GM12878 (cell line): Measurements from ENCODE around the gene RBM41. TPM values are rescaled to one million over a fixed set of nuclear protein-coding genes. Genes with fewer than 3 reads are reported as not detected.

Source experiments
- ATAC-seq: fragments of 200-7000 bp; cut with Tn5 transposase; 3 replicates; pipeline ENCODE4 v1.9.1; 2020; ENCODE audit warnings: mild to moderate bottlenecking, moderate library complexity
- Bru-seq: library from RNA; stranded (reverse); fragments of 400-500 nt; gene quantifications from one replicate; lab custom pipeline; 2021; lab: Mats Ljungman, UMichigan
- BruChase-seq, 2 experiments: library from RNA; stranded (reverse); fragments of 400-500 nt; gene quantifications; one replicate each; lab custom pipeline; 2021; lab: Mats Ljungman, UMichigan
- BruUV-seq: library from RNA; stranded (reverse); fragments of 400-500 nt; replicated peaks from 2 replicates; lab custom pipeline; 2021; lab: Mats Ljungman, UMichigan
- CTCF ChIA-PET: fragments of 300-600 bp; sonication (Branson Sonifier 250); formaldehyde crosslinking; extraction: SDS; loops from one replicate; lab custom pipeline; 2021; ENCODE audit warnings: inconsistent platforms; lab: Yijun Ruan, JAX
- POLR2A ChIA-PET: fragments of 350-600 bp; formaldehyde crosslinking; extraction: SDS; loops from one replicate; lab custom pipeline; 2021; ENCODE audit warnings: inconsistent platforms; lab: Charles Lee
- RAD21 ChIA-PET: fragments of 300-600 bp; sonication (Branson Sonifier 250); formaldehyde crosslinking; loops from one replicate; lab custom pipeline; 2023; ENCODE audit warnings: antibody characterized with exemption; ENCODE audit not compliant: unreplicated experiment; lab: Charles Lee
- SMC1A ChIA-PET: fragments of 300-600 bp; sonication (Branson Sonifier 250); formaldehyde crosslinking; loops from one replicate; lab custom pipeline; 2023; ENCODE audit not compliant: unreplicated experiment, uncharacterized antibody; lab: Charles Lee
- DNase-seq: peaks from one replicate; pipeline ENCODE4 v3.0.0-alpha.2; 2011; ENCODE audit warnings: low read depth, low spot score
- FAIRE-seq: peaks from 3 replicates; lab custom pipeline; 2011; peaks lifted over from hg19 to GRCh38; lab: Jason Lieb, UNC
- H2AFZ ChIP-seq: 2 replicates; pipeline ENCODE4 v1.6.0; 2011; ENCODE audit warnings: low read depth, low read length, control low read depth; ENCODE audit not compliant: control insufficient read depth
- H3K27ac ChIP-seq: 2 replicates; pipeline ENCODE4 v1.5.1; 2011; ENCODE audit warnings: control low read depth; ENCODE audit not compliant: control insufficient read depth, insufficient read depth
- H3K27me3 ChIP-seq, 2 experiments: replicated peaks in 1 of 2; 2 replicates each; pipeline versions ENCODE4 v1.6.0 to v1.6.1; 2011; ENCODE audit warnings: low read length in 1 of 2; ENCODE audit not compliant: control insufficient read depth in 2 of 2, insufficient read depth in 2 of 2
- H3K36me3 ChIP-seq, 2 experiments: 2 replicates each; pipeline ENCODE4 v1.5.1; 2011; ENCODE audit warnings: low read length in 1 of 2; ENCODE audit not compliant: control insufficient read depth in 2 of 2, insufficient read depth in 2 of 2
- H3K4me1 ChIP-seq: 2 replicates; pipeline ENCODE4 v1.6.1; 2011; ENCODE audit warnings: mild to moderate bottlenecking, low read length, moderate library complexity, mixed read lengths; ENCODE audit not compliant: control insufficient read depth, insufficient read depth
- H3K4me2 ChIP-seq: 2 replicates; pipeline ENCODE4 v1.6.0; 2011; ENCODE audit warnings: control low read depth; ENCODE audit not compliant: control insufficient read depth, insufficient read depth
- H3K4me3 ChIP-seq: fragments of 200-600 bp; sonication (generic); 2 replicates; pipeline ENCODE4 v1.5.1; 2016
- H3K79me2 ChIP-seq: 2 replicates; pipeline ENCODE4 v1.6.0; 2011; ENCODE audit warnings: low read length; ENCODE audit not compliant: control insufficient read depth, insufficient read depth
- H3K9ac ChIP-seq: 2 replicates; pipeline ENCODE4 v1.8.0; 2011; ENCODE audit warnings: low read length, control low read depth, mixed read lengths; ENCODE audit not compliant: control insufficient read depth, insufficient read depth
- H3K9me3 ChIP-seq: replicated peaks from 3 replicates; pipeline ENCODE4 v1.5.1; 2011; ENCODE audit warnings: mild to moderate bottlenecking, low read length; ENCODE audit not compliant: control insufficient read depth, insufficient read depth
- H4K20me1 ChIP-seq: 2 replicates; pipeline ENCODE4 v1.6.0; 2011; ENCODE audit not compliant: control insufficient read depth, insufficient read depth
- BMI1 ChIP-seq: fragments of 450-650 bp; IDR thresholded peaks from 2 replicates; pipeline ENCODE4 v1.6.1; 2016; ENCODE audit warnings: mild to moderate bottlenecking, moderate library complexity, borderline replicate concordance
- CREB1 ChIP-seq: IDR thresholded peaks from 2 replicates; pipeline ENCODE4 v1.6.1; 2012; ENCODE audit warnings: low read depth, mild to moderate bottlenecking, inconsistent platforms
- HCFC1 ChIP-seq: fragments of 150-350 bp; IDR thresholded peaks from 2 replicates; pipeline ENCODE4 v1.6.1; 2014; ENCODE audit warnings: low read length
- RUNX3 ChIP-seq: IDR thresholded peaks from 2 replicates; pipeline ENCODE4 v1.6.1; 2012; ENCODE audit warnings: low read length, inconsistent platforms
- SP1 ChIP-seq: IDR thresholded peaks from one replicate; pipeline ENCODE4 v1.6.1; 2011; ENCODE audit warnings: low read depth, low read length
- TBL1XR1 ChIP-seq: IDR thresholded peaks from 2 replicates; pipeline ENCODE4 v1.6.1; 2012; ENCODE audit warnings: low read depth, low read length, improper control_type of control experiment
- ZNF217 ChIP-seq: fragments of 450-650 bp; IDR thresholded peaks from 2 replicates; pipeline ENCODE4 v1.6.1; 2017; ENCODE audit warnings: antibody characterized with exemption, mild to moderate bottlenecking
- WGBS: methylation state at CpG from one replicate; pipeline ENCODE4 v1.1.6; 2016; ENCODE audit warnings: low lambda C conversion rate; ENCODE audit not compliant: insufficient replicate concordance, insufficient coverage; ENCODE audit errors: missing lambda C conversion rate; 5-methylcytosine and 5-hydroxymethylcytosine counted together
- in situ Hi-C: fragments of 300-500 bp; cut with MboI; formaldehyde crosslinking; loops from 9 replicates; pipeline ENCODE4 v1.14.3; 2018; ENCODE audit warnings: mixed read lengths
- intact Hi-C: fragments of 100-400 bp; cut with micrococcal nuclease; formaldehyde crosslinking; loops from one replicate; pipeline ENCODE4 v1.14.2; 2022; ENCODE audit not compliant: unreplicated experiment
- long read RNA-seq, 2 experiments: library from polyadenylated mRNA; unstranded; transcript quantifications; one replicate each; pipeline ENCODE4 v2.0.0, GENCODE V29; 2019 to 2020
- polyA minus RNA-seq, 3 experiments: library from RNA; depleted of rRNA, polyadenylated mRNA; stranded (reverse); fragments of >200 nt; gene quantifications; 2 replicates each; pipeline ENCODE4 v1.2.3, GENCODE V29; 2011
- polyA plus RNA-seq, 11 experiments: library from polyadenylated mRNA; depleted of rRNA in 4 of 11; unstranded in 6 of 11; stranded (reverse) in 5 of 11; fragments of >200 nt; fragmentation: Nextera tagmentation in 4 of 11; fragmentation: Illumina TruSeq in 1 of 11; extraction: Ambion mirVana in 4 of 11; extraction: Trizol in 1 of 11; gene quantifications; 1 replicate in 1 of 11; 2 replicates in 10 of 11; pipeline versions ENCODE4 v1.2.1 to v1.2.3, GENCODE V29; 2011 to 2016; ENCODE audit warnings: inconsistent platforms in 2 of 11, missing spikeins in 2 of 11, low read depth in 1 of 11
- total RNA-seq, 4 experiments: library from RNA; depleted of rRNA in 3 of 4; stranded (reverse); fragments of >200 nt in 3 of 4; fragmentation: Illumina TruSeq in 1 of 4; extraction: Trizol in 1 of 4; gene quantifications; 2 replicates each; pipeline versions ENCODE4 v1.2.1 to v1.2.3, GENCODE V29; 2013 to 2021
- TF ChIP-seq, protein P1 (sequence below): fragments of 450-650 bp; IDR thresholded peaks from 2 replicates; pipeline ENCODE4 v1.6.1; 2014; ENCODE audit warnings: mild to moderate bottlenecking
- TF ChIP-seq, protein P2 (sequence below): fragments of 450-650 bp; IDR thresholded peaks from 2 replicates; pipeline ENCODE4 v1.6.1; 2017; ENCODE audit warnings: antibody characterized with exemption, mild to moderate bottlenecking, moderate library complexity
- TF ChIP-seq, protein P3 (sequence below): fragments of 450-650 bp; IDR thresholded peaks from 2 replicates; pipeline ENCODE4 v1.6.1; 2016; ENCODE audit warnings: mild to moderate bottlenecking

Gene RBM41
- total RNA-seq (2013; cell fraction: nucleolus; rRNA removed): 57.1 and 61.8 TPM in 2 replicates
- total RNA-seq (2014; rRNA removed): 10.1 and 10.2 TPM in 2 replicates
- 14.4 and 15.1 TPM in 2 replicates for total RNA-seq (2014; rRNA removed; fragmentation: Illumina TruSeq; extraction: Trizol)
- 11.3 and 13.0 TPM in 2 replicates for total RNA-seq (2021)
- 6.5 TPM for polyA plus RNA-seq (2011; ENCODE audit: low read depth)
- 14.4 and 26.4 TPM in 2 replicates for polyA plus RNA-seq (2011; rRNA removed)
- 4.4 and 4.8 TPM in 2 replicates for polyA plus RNA-seq (2011; cell fraction: cytosol; rRNA removed)
- polyA plus RNA-seq (2011; cell fraction: nucleus; rRNA removed): 14.0 and 14.3 TPM in 2 replicates
- 6.3 and 7.2 TPM in 2 replicates for polyA plus RNA-seq (2012)
- polyA plus RNA-seq (2014; fragmentation: Illumina TruSeq; extraction: Trizol): 14.8 and 21.7 TPM in 2 replicates
- polyA plus RNA-seq (2014; fragmentation: Nextera tagmentation; extraction: Ambion mirVana): 1 to 10 TPM; 7.7 to 9.1 TPM
- polyA plus RNA-seq (2014; rRNA removed): 9.0 and 9.1 TPM in 2 replicates
- 10 to 100 TPM; 18.9 to 19.1 TPM for polyA plus RNA-seq (2016; fragmentation: Nextera tagmentation; extraction: Ambion mirVana)
- polyA minus RNA-seq (2011; rRNA and poly(A)+ RNA removed): 15.5 and 19.3 TPM in 2 replicates
- 2.4 and 4.6 TPM in 2 replicates for polyA minus RNA-seq (2011; cell fraction: cytosol; rRNA and poly(A)+ RNA removed)
- 22.4 and 29.2 TPM in 2 replicates for polyA minus RNA-seq (2011; cell fraction: nucleus; rRNA and poly(A)+ RNA removed)
- Bru-seq, nascent RNA: percentile 78 among the genes with signal in this experiment
- BruChase-seq, experiment 1, labeled RNA remaining after a 6-hour chase: percentile 81 among the genes with signal in this experiment
- percentile 82 among the genes with signal in this experiment for BruChase-seq, experiment 2, labeled RNA remaining after a 2-hour chase
- long read RNA-seq, experiment 1, transcript RBM41-201 (7 exons, 1,662 nt): major isoform, 5 of 9 reads
- long read RNA-seq, experiment 1, partial matches to known transcripts: 0 of 9 reads
- long read RNA-seq, experiment 1, other reads (novel, unspliced or antisense): 4 of 9 reads
- long read RNA-seq, experiment 2, transcript RBM41-201 (7 exons, 1,662 nt): major isoform, 39 of 104 reads
- long read RNA-seq, experiment 2, transcript RBM41-202 (8 exons, 2,579 nt): minor isoform, 6 of 104 reads
- long read RNA-seq, experiment 2, partial matches to known transcripts: 36 of 104 reads
- long read RNA-seq, experiment 2, other reads (novel, unspliced or antisense): 23 of 104 reads

GRCh38 chrX:107118322-107119147 is at the start of gene RBM41:
TSS of gene RBM41 (minus strand) at chrX:107118822. CDS start at chrX:107118773, 49 bp downstream.
- POLR2A ChIA-PET: interaction anchor here (1.2 kb wide), 1 partner anchor 11 kb away, joined by 3 read pairs; no protein-coding TSS in a partner anchor
- intact Hi-C loops: loop anchor here (5.0 kb wide), 2 partner anchors 89 to 559 kb away; partner anchors contain the start of genes DNAAF6 and NUP62CL
- Histone ChIP-seq H3K9me3 (no peaks in the 10 kb centered on the region), H3K4me3 (peak within 1 kb of the TSS; percentile 55), H3K9ac (peak within 1 kb of the TSS; percentile 80), H3K36me3 (no peaks in the 10 kb centered on the region), H4K20me1 (no peaks in the 10 kb centered on the region), H3K27me3 (no peaks in the 10 kb centered on the region), H2AFZ (peak within 1 kb of the TSS; percentile 91), H3K4me2 (peak within 1 kb of the TSS; percentile 82), H3K79me2 (peaks cover 10% of the 10 kb centered on the region), H3K4me1 (no peaks in the 10 kb centered on the region), H3K27ac (peak within 1 kb of the TSS; percentile 83)
- WGBS: 27% methylated on average over 36 of the region's 37 CpGs
- DNase-seq (peak; percentile 31), ATAC-seq (peak; percentile 100), FAIRE-seq (peak; percentile 77)
- RAD21 ChIA-PET: no interaction called here
- SMC1A ChIA-PET: interaction anchor here (0.7 kb wide), 1 partner anchor 264 kb away, joined by 3 read pairs; no protein-coding TSS in a partner anchor
- in situ Hi-C loops: no loop called here
- CTCF ChIA-PET: interaction anchor here (0.9 kb wide), 1 partner anchor 28 kb away, joined by 3 read pairs; no protein-coding TSS in a partner anchor
- TSS peak; percentile 87 for BruUV-seq
- no peak for TF ChIP-seq ZNF217
- TF ChIP-seq HCFC1: peak; percentile 85
- no peak for TF ChIP-seq SP1
- TF ChIP-seq TBL1XR1: no peak
- TF ChIP-seq, protein P1, sequence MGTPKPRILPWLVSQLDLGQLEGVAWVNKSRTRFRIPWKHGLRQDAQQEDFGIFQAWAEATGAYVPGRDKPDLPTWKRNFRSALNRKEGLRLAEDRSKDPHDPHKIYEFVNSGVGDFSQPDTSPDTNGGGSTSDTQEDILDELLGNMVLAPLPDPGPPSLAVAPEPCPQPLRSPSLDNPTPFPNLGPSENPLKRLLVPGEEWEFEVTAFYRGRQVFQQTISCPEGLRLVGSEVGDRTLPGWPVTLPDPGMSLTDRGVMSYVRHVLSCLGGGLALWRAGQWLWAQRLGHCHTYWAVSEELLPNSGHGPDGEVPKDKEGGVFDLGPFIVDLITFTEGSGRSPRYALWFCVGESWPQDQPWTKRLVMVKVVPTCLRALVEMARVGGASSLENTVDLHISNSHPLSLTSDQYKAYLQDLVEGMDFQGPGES: no peak
- TF ChIP-seq, protein P2, sequence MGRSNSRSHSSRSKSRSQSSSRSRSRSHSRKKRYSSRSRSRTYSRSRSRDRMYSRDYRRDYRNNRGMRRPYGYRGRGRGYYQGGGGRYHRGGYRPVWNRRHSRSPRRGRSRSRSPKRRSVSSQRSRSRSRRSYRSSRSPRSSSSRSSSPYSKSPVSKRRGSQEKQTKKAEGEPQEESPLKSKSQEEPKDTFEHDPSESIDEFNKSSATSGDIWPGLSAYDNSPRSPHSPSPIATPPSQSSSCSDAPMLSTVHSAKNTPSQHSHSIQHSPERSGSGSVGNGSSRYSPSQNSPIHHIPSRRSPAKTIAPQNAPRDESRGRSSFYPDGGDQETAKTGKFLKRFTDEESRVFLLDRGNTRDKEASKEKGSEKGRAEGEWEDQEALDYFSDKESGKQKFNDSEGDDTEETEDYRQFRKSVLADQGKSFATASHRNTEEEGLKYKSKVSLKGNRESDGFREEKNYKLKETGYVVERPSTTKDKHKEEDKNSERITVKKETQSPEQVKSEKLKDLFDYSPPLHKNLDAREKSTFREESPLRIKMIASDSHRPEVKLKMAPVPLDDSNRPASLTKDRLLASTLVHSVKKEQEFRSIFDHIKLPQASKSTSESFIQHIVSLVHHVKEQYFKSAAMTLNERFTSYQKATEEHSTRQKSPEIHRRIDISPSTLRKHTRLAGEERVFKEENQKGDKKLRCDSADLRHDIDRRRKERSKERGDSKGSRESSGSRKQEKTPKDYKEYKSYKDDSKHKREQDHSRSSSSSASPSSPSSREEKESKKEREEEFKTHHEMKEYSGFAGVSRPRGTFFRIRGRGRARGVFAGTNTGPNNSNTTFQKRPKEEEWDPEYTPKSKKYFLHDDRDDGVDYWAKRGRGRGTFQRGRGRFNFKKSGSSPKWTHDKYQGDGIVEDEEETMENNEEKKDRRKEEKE: no peak
- TF ChIP-seq RUNX3: peak; percentile 29; the same call in 1 of the 2 replicates
- TF ChIP-seq, protein P3, sequence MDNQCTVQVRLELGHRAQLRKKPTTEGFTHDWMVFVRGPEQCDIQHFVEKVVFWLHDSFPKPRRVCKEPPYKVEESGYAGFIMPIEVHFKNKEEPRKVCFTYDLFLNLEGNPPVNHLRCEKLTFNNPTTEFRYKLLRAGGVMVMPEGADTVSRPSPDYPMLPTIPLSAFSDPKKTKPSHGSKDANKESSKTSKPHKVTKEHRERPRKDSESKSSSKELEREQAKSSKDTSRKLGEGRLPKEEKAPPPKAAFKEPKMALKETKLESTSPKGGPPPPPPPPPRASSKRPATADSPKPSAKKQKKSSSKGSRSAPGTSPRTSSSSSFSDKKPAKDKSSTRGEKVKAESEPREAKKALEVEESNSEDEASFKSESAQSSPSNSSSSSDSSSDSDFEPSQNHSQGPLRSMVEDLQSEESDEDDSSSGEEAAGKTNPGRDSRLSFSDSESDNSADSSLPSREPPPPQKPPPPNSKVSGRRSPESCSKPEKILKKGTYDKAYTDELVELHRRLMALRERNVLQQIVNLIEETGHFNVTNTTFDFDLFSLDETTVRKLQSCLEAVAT: peak; percentile 66; the same call in 1 of the 2 replicates
- no peak for TF ChIP-seq BMI1
- peak; percentile 70 for TF ChIP-seq CREB1
